NOMO-1 (cell line): ENCODE data around the gene MYZAP.
"Not testable (repeated sequence)": the region's sequence is repeated elsewhere in the genome, so short reads cannot be mapped to it uniquely, and the experiment has no call there.

Source experiments
- DNase-seq, 2 experiments: peaks; one replicate each; lab custom pipeline; 2025; ENCODE audit not compliant: unreplicated experiment in 2 of 2; lab: John Stamatoyannopoulos, UW

The MYZAP gene

GRCh38 chr15:57615951-57616496 lies 24.3 kb downstream of the MYZAP start:
- not testable (repeated sequence) for DNase-seq

GRCh38 chr15:57618325-57618724 lies 26.6 kb downstream of the MYZAP start:
- no peak for DNase-seq

- DNase-seq, result no peak
These were observed 28.0 kb downstream of the MYZAP start for GRCh38 chr15:57619746-57620145.

DNA sequence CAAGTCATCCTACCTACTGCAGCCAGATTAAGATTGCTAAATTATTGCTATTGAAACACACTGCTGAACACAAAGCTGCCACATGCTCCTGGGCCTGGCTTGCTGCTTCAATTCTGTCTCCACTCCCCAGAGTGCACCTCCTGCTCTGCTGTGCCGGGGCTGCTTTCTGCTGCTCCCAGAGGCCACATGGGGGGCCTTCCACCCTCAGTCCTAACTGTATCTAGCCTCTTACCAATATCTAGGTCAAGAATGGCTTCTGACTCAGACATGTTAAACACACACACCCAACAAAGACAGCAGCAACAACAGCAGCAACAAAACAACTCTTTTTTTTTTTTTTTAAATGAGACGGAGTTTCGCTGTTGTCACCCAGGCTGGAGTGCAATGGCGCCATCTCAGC lies 33.0 kb downstream of the MYZAP start:
- DNase-seq, result no peak

DNA sequence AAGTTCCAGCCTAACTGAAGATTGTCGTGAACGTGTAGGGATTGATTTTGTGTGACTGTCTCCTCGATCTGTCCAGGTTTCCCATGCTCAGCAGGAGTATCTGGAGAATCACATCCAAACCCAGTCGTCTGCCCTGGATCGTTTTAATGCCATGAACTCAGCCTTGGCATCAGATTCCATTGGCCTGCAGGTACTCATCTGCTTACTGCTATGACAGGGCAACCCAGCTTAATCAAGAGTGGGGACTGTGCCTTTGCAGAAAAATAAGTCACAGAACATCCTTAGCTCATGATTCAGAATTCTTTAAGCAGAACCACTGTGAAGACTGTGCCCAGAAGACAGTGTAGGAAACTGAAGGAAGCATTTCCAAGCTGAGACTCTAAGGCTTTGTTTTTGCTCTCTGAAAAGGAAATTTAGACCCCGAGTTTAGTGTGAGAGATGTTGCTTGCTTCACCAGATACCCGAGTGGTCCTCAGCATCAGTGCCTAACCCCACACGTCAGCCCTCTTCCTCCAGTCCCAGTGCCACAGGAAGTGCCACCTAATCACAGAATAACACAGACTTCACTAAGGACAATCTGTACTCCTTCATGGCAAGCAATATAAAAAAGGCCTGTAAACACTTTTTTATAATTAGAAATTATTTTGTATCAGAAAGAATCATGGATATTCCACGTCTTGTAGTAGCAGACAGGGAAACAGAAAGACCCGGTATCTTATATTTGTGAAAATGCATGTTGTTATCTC lies 34.2 kb downstream of the MYZAP start:
- DNase-seq, result no peak

GRCh38 chr15:57626713-57627440 lies 35.2 kb downstream of the MYZAP start:
- DNase-seq, result no peak

DNA sequence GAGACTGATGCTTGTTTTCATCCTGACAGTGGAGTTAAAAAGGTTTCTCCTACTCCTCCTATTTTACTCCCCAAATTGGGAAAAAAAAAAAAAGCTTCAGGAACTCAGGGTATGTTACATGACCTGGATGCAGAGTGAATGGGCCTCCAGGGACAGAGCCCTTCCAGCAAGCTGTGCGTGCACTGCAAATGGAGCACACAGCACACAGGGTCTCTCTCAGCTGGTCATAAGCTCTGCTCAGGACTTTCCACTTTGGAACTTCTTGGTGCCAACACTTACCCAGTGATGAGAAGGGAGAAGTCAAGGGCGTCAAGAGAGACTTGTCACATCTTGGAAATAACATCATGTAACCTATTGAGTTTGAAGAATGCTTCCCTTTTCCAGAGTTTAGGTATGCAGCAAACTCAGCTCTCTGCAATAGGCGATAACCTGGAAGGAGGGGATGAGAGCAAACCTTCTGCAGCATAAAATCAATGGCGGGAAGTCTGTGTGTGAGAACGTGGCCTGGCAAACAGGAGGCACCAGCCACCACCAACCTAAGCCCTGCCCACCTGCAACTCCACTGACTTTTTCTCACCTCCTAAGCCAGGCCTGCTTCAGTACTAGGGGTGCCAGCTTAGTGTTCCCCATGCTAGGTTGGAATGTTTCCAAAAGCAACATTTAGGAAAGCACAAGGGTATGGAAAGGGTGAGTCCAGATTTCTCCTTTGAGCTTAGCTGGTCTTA lies 39.8 kb downstream of the MYZAP start:
- no peak for DNase-seq

GRCh38 chr15:57634290-57634689 lies 42.6 kb downstream of the MYZAP start:
- no peak for DNase-seq

- no peak for DNase-seq
These were observed 43.7 kb downstream of the MYZAP start for GRCh38 chr15:57635300-57635909.

DNA sequence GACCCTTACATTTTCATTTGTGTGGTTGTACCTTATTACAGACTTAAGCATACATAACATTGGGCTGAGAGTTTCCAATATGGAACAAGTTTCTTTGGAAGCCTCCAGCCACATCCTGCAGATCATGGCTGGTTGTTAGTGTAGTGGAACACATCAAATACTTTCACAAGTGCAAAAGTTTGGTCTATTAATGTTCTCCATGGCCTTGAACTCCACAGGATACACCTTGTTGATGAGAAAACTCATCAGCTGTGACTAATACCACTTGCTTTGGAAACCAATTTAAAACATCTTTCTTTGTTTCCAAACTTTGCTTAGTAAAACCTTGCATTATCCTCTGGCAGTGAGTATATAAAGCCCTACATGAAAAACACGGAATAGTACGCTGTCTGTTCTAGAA lies 46.1 kb downstream of the MYZAP start:
- no peak for DNase-seq

DNA sequence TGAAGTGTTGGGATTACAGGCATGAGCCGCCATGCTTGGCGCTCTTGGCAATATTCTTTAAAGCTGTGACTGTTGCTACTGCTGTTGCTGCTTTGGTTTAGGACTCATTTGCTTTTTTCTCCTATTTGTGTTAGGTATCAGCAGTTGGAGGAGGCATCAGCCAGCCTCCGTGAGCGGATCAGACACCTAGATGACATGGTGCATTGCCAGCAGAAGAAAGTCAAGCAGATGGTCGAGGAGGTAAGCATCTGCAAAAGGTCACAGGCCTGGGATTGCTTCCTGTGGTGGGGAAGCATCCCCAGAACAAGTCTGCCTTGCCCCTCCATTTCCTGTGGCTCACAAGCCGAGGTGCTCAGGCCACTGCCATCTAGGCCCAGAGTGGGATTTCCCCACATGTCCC lies 47.6 kb downstream of the MYZAP start:
- no peak for DNase-seq

- DNase-seq, result no peak
These were observed 49.4 kb downstream of the MYZAP start for GRCh38 chr15:57640930-57641682.

DNA sequence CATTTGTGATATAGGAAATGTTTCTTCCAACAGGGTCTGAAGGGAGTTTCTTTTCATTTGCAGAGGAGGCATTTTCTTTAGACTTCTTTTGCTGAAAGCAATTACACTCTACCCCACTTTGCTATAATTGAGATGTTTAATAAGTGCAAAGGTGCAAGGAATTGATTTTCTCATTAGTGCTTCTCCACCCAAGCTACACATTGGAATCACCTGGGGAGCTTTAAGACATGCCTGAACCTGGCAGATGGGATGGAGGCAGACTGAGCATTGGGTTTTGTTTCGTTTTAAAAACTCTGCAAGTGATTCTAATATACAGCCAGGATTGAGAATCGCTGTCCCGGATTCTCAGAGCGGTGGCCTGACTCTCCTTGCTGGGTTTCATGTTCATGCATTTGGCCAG lies 52.1 kb downstream of the MYZAP start:
- no peak for DNase-seq

- no peak for DNase-seq
These were observed 54.4 kb downstream of the MYZAP start for GRCh38 chr15:57646087-57646486.

- DNase-seq, result no peak
These were observed 55.5 kb downstream of the MYZAP start for GRCh38 chr15:57647071-57647790.

DNA sequence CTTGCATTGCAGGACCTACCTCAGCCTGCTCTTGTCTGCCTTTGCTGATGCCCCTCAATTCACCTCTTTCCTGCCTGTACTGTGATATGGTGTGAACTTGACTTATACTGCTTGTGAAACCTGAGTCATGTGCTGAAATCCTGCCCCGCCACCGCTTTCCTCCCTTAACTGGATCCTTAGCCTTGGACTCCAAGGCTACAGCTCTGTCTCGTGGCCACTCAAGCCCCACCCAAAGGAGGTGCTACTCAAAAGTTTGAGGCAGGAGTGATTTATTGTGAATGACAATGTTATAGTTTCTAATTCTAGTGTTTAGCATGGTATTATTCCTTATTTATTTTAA lies 56.1 kb downstream of the MYZAP start:
- no peak for DNase-seq

DNA sequence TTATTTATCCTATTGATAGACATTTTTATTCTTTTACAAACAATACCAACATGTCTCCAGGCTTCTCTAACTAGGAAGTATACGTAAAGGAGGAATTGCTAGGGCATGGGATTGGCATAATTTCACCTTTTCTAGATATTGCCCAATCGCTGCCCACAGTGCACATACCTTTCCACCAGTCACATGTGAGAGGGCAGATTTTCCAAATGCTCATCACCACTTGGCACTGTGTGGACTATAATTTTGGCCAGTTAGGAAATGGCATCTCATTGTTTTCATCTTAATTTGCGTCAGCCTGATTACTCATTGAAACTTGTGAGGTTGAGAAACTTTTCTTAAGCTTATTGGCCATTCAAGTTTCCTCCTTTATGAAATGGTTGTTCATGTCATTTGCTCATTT lies 57.4 kb downstream of the MYZAP start:
- no peak for DNase-seq

DNA sequence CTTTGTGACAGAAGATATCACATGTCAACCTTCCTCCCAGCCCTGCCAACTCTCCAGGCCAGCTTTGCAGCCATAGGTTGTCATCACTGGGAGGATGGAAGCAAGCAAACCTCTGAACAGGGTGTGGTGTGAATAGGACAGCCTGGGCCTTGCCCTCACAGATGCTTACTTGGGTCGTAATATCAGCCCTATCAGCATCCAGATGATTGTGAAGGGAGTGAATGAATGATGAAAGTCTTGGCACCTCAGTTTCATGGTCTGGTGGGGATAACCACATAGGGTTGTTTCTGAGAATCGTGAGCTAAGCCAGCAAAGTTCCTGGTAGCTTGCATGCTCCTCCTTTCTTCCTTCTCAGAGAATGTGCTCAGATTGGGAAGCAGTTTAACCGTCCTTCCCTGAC lies 59.7 kb downstream of the MYZAP start:
- DNase-seq, result no peak

- no peak for DNase-seq
These were observed 60.8 kb downstream of the MYZAP start for GRCh38 chr15:57652481-57652880.
